HG02588 (cell line): ENCODE data around the gene SCUBE2.
"Not testable (repeated sequence)": the region's sequence is repeated elsewhere in the genome, so short reads cannot be mapped to it uniquely, and the experiment has no call there.

Source experiments
- ATAC-seq: cut with Tn5 transposase; IDR thresholded peaks from one replicate; pipeline ENCODE4 v1.9.1; 2021; ENCODE audit warnings: mild to moderate bottlenecking, moderate library complexity; ENCODE audit not compliant: unreplicated experiment

Gene SCUBE2

GRCh38 chr11:9013373-9013772 is 78.0 kb downstream of the SCUBE2 start:
- no peak for ATAC-seq

- not testable (repeated sequence) for ATAC-seq
These were observed 81.9 kb downstream of the SCUBE2 start for GRCh38 chr11:9009538-9009937.

GRCh38 chr11:9008661-9009060 is 82.7 kb downstream of the SCUBE2 start:
- no peak for ATAC-seq

- no peak for ATAC-seq
These were observed 83.3 kb downstream of the SCUBE2 start for GRCh38 chr11:9008011-9008550.

- no peak for ATAC-seq
These were observed 86.3 kb downstream of the SCUBE2 start for GRCh38 chr11:9005087-9005486.

GRCh38 chr11:9004183-9004926 is 87.0 kb downstream of the SCUBE2 start:
- ATAC-seq, result peak; percentile 27

GRCh38 chr11:9003573-9004182 is 87.7 kb downstream of the SCUBE2 start, which contains the start of gene NRIP3:
Gene NRIP3 (minus strand): TSS chr11:9004001. CDS start chr11:9003935, 66 bp downstream.
- peak; percentile 62 for ATAC-seq

- no peak for ATAC-seq
These were observed 88.4 kb downstream of the SCUBE2 start for GRCh38 chr11:9002920-9003572.

GRCh38 chr11:9001736-9002135 is 89.7 kb downstream of the SCUBE2 start:
- no peak for ATAC-seq

GRCh38 chr11:8998017-8998416 is 93.4 kb downstream of the SCUBE2 start:
- no peak for ATAC-seq

- no peak for ATAC-seq
These were observed 93.9 kb downstream of the SCUBE2 start for GRCh38 chr11:8997451-8997850.

GRCh38 chr11:8989453-8989852 is 101.9 kb downstream of the SCUBE2 start:
- ATAC-seq, result no peak

- no peak for ATAC-seq
These were observed 102.8 kb downstream of the SCUBE2 start for GRCh38 chr11:8988329-8989234.

- ATAC-seq, result no peak
These were observed 104.0 kb downstream of the SCUBE2 start for GRCh38 chr11:8987446-8987845.

GRCh38 chr11:8986772-8987171 is 104.6 kb downstream of the SCUBE2 start:
- not testable (repeated sequence) for ATAC-seq

- no peak for ATAC-seq
These were observed 105.9 kb downstream of the SCUBE2 start for GRCh38 chr11:8985462-8985861.

GRCh38 chr11:8983552-8983951 is 107.8 kb downstream of the SCUBE2 start:
- ATAC-seq, result no peak

GRCh38 chr11:8980485-8980884 is 110.9 kb downstream of the SCUBE2 start:
- ATAC-seq, result no peak

- not testable (repeated sequence) for ATAC-seq
These were observed 112.0 kb downstream of the SCUBE2 start for GRCh38 chr11:8979365-8979764.

GRCh38 chr11:8973121-8973520 is 118.3 kb downstream of the SCUBE2 start:
- no peak for ATAC-seq

GRCh38 chr11:8971924-8972316 is 119.5 kb downstream of the SCUBE2 start:
- ATAC-seq, result no peak
